ENCODE measurements around the gene PCDH8.
"Not testable (repeated sequence)": the region's sequence is repeated elsewhere in the genome, so short reads cannot be mapped to it uniquely, and the experiment has no call there.

Gene PCDH8

DNA sequence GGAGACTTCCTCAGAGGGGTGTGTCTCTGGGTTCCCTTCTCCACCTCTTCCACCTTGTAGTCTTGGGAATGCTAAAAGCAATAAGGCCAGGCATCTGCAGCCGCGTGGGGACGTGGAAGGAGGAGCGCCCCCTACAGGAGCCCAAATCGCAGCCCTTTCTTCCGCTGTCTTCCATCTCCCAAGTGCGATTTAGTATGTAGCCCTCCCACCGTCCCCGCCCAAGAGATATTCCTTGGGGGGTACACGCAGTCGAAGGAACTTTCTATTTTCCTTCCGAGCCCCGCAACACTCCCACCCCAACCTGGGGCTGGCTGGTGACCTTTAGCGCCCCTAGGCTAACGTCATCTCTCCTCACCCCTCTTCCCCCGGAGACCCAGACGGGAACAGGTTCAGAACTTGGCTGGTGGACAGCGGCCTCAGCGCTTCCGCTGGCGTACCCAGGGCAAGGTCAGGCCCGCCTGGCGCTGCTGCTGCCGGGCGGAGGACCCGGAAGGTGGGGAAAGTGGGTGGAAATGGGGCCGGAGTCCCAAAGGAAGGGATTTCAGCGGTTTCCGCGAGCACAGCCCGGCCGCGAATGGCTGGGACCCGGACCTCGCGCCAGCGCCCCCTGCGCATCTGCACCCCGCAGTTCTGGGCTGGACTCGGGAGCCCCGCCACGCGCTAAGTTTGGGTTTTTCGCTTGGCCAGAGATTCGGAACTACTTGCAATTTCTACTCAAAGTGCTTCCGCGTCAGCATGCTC lies 2.1 kb upstream of the PCDH8 start:
- peak; percentile 95 for DNase-seq

DNA sequence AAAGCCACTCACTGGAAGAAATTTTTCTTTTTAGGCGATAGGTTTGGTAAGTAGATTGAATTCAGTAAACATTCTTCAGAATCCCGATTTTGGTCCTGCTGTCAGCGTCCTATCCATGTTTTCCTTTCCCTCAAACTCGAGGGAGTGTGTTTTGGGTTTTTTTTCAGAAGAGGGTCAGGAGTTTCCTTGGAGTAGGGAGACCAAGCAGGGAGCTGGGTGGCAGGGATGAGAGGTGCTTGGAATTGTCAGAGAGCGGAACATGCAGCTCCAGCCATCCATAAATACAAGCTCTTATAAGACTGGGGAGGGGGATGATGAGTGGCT lies 1.6 kb upstream of the PCDH8 start:
- DNase-seq = no peak

DNA sequence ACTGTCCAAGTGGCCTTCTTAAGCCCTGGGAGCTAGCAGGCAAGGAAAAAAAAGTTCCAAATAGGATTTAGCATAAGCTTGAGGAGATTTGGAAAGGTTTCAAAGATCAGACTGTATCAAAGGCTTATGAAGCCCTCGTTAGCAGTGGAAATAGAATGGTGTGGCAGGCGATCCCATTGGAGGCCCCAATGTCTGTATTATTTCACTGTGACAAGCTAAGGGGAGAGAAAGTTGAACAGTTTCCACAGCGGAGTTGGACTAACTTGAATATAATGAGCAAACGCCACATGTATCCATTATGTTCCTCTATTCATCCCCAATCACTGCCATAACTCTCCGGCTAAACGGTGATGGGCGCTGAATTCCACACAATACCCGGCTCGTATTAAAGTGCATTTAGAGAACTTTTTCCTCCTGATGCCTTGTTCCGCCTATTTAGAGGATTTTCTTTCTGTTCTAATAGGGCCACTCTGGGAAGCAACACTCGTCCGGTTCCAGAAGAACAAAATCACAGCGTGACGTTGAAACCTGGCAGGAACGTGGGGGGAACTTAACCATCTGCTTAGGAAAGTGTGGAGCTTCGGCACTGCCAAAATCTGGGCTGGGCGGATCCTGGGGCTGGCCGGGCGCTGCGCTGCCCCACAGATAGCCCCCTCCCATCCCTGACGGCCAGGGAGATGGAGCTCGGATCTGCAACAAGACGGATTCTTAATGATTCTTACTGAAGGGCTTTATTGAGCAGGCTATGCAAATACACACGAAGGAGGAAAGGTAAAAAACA lies 1.0 kb upstream of the PCDH8 start:
- no peak for DNase-seq

DNA sequence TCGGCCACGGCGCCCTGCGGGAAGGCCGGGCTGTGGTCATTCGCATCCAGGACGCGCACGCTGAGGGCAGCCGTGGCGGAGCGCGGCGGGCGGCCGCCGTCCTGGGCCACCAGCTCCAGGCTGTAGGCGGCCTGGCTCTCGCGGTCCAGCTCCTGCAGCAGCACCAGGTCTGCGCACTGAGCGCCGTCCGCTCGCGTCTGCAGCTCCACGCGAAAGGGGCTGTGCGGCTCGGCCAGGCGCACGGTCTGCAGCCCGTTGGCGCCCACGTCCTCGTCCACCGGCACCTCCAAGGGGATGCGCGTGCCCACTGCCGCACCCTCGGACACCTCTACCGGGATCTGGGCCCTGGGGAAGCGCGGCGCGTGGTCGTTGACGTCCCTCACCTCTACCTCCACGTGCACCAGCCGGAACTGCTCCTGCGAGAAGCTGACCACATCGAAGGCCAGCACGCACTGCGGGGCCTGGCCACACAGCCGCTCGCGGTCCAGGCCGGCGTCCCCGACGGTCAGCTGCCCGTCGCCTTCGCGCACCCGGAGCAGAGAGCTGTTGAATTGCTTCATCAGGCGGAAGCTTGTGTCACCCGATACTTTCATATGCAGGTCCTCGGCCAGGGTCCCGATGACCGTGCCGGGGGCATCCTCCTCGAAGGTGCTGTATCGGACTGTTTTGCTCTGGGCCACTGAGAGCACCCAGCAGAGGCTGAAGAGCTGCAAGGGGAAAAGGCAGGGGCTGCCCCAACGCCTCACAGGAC lies 583 bp downstream of the PCDH8 start:
- no peak for DNase-seq

DNA sequence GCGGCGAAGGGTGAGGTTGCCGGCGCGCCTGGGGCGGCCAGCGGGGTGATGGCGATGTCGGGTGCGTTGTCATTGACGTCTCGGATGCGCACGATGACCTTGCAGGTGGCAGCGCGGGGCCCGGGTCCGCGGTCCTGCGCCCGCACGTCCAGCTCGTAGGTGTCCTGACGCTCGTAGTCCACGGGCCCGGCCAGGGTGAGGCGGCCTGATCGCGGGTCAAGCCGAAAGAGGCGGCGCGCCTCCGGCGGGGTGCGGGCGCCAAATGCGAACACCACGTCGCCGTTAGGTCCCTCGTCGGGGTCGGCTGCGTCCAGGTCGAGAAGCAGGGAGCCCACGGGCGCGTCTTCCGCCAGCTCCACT lies 1.1 kb downstream of the PCDH8 start:
- DNase-seq = no peak

DNA sequence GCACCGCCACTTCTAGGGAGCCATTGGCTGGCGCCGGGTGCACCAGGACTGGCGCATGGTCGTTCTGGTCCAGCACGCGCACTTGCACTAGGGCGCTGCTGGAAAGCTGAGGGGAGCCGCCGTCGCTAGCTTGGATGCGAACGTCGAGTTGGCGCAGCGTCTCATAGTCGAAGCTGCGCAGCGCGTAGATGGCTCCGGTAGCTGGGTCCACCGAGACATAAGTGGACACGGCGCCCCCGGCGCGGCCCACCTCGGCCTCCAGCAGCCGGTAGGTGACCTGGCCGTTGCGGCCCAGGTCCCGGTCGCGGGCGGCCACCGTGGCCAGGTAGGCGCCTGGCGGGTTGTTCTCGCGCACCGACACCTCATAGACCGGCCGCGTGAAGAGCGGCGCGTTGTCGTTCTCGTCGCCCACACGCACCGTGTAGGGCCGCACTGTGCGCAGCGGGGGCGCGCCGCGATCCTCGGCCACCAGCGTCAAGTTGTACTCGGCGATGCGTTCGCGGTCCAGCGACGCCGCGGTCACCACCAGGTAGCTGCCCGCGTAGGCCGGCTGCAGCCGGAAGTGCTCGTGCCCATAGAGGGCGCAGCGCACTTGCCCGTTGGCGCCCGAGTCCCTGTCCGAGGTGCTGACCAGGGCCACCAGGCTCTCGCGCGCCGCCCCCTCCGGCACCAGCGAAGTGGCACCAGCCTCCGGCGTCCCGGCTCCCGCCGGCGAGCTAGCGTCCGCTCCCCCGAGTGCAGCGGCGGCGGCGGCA lies 1.7 kb downstream of the PCDH8 start:
- DNase-seq = no peak

DNA sequence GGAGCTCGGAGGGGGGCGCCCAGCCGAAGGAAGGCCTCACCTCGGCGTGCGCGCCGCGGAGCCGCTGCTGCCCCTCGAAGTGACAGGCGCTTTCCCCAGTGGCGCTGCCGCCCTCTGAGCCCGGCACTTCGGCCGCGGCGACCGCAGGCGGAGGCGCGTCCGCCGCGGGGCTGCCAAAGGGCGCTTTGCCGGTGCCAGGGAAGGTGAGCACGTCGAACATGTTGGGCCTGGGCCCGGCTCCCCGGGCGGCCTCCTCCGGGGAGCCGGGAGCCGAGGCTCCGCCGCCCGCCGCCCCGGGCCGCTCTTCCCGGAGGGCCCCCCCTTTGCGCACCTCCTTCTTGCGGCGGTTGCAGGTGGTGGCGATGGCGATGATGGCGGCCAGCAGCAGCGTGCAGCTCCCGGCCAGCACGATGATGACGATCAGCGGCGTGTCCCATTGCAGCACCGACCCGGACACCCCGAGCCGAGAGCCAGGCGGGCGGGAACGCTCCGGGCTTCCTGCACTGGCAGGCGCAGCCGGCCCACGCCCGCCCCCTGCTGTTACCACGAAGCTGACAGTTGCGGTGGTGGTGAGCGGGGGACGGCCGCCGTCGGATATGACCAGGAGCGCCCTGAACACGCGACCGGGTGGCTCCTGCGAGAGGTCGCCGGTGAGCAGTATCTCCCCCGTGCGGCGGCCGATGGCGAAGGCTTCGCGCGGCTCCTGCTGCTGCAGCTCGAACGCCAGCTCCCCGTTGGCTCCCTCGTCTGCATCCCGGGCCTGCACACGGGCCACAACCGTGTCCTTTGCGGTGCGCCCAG lies 2.5 kb downstream of the PCDH8 start:
- no peak for DNase-seq

DNA sequence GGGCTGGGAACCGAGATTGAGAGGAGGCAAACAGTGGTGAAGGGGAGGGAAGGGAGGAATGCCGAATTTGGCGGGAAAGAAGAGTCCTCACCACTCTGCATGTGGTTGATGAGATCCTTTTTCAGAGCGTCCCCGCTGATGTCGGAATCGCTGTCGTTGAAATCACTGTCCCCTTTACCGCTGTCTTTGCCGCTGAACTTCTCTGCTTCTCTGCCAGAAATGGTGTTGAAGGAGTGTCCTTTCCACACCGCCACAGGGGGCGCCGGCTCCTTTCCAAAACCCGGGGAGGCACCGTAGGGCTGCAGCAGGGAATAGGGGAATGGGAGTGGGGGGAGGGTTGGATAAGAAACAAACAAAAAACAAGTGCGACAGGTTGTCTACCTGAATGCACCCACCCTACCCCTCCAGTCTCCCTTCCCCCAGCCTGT lies 3.1 kb downstream of the PCDH8 start:
- no peak for DNase-seq

DNA sequence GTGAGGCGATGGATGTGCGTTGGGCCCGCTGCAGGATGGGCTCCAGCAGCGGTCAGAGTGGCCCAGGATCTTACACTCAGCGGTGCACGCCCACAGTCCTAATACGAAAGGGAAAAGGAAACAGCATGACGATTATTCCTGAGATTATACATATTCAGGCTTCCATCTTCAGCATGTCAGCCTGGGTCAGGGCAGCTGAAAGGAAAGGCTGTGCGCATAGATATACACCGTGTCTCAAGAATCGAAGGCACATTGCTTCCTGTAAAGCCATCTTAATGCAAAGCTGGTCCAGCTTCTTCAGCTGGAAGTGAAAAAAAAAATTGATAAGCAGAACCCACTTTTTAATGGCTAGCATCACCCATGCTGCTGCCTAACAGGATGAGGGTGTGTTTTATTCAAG lies 3.6 kb downstream of the PCDH8 start:
- DNase-seq = no peak

DNA sequence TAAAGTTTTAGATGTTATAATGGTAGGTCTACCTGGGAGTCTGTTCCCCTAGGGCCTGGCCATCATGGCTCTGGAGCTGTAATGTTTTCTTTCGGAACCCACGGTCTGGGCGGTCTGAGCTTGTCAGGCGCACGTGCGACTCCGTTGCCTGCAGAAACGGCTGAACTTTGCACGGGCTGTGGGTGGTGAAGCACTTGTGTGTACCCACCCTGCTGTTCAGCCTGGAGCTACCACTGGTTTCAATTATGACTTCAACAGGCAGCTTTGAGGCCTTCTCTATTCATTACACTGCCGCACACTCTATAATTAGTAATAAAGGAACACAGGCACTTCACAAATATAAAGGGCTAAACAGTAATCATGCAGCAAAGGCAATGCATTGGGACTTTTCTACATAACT lies 6.0 kb downstream of the PCDH8 start:
- no peak for DNase-seq

DNA sequence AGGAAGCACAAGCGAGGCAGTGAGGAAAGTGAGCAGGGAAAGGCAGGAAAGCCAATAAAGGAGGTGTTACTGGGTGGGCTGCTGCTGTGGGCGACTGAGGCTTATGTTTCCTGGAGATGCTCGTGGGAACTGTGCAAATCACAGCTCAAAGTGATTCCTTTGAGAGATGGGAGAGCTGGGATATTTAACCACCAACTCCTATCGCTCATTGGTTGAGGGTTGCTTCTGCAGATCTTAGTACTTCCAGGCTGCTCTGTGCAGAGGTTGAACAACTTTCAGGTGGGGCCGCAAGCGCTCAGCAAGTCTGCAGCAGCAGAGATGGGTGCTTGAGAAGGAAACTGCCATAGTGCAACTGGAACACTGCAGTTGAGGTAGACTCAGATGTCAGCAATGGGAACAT lies 8.4 kb downstream of the PCDH8 start:
- no peak for DNase-seq

DNA sequence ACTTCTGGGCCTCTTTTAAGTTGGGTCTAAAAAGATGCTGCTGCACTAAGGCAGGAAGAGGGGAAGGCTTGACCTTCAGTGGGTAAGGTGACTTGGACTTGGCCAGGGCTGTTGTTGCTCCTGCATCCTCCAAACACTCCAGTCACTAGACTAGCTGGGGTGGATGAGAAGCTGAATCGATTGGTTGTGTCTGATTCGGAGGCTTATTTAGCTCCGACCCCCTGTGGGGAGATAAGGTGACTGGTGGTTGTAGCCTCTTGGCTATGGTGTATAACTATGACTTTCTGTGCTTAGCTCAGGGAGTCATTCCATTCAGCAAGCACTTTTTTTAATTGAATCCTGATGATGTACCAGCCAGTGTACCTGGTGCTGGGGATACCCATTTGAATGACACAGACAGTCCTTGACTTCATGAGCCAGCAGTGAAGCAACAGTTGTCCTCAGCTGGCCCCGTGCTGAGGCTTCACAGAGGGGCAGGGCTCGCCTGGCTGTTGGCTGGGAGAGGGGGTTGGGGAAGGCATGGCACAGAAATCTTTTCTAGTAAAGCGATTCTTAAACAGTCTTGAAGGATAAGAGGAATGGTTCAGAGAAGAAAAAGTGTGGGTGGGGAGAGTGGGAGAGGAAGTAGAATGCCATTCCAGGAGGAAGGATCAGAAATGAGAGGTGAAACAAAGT lies 9.9 kb downstream of the PCDH8 start:
- no peak for DNase-seq

DNA sequence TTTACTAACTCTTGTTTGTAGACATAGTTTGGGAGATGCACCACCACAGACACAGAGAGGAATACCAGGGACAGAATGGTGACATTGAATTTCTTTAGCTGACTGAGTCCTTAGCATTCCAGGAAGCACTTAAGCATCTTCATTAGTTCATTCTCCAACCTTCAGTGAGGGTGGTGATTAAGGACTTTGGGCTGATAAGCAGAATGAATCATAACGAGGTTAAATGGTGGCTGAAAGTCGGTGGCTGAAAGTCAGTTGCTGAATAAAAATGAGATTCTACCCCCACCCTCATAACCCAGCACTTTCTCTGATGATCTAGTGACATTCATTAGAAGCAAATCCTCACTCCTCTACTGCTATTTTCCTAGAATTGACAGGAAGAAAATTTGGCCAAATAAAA lies 10.6 kb downstream of the PCDH8 start:
- no peak for DNase-seq

DNA sequence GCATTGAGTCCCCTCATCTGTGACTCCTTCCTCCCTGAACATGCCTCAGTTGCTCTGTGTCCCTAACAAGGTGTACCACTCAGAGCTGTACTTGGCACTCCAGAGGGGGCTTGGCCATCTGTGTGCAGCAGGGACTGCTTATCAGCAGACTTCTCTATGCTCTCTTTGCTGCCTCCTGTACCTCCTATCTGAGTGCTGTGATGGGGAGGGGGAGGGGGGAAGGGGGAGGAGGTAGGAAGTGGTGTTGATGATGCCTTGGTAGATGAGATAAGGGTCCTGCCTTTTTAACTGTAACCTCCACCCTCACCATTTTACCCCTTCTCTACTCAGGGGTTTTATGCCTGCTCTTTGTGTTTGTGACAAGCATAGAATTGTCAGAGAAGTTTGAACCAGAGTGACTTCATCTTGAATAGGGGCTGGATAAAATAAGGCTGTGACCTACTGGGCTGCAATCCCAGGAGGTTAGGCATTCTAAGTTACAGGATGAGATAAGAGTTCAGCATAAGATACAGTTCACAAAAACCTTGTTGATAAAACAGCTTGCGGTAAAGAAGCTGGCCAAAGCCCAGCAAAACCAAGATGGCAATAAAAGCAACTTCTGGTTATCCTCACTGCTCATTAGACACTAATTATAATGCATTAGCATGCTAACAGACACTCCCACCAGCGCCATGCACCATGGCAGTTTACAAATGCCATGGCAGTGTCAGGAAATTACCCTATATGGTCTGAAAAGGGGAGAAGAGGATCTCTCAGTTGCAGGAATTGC lies 13.2 kb downstream of the PCDH8 start:
- DNase-seq = no peak

DNA sequence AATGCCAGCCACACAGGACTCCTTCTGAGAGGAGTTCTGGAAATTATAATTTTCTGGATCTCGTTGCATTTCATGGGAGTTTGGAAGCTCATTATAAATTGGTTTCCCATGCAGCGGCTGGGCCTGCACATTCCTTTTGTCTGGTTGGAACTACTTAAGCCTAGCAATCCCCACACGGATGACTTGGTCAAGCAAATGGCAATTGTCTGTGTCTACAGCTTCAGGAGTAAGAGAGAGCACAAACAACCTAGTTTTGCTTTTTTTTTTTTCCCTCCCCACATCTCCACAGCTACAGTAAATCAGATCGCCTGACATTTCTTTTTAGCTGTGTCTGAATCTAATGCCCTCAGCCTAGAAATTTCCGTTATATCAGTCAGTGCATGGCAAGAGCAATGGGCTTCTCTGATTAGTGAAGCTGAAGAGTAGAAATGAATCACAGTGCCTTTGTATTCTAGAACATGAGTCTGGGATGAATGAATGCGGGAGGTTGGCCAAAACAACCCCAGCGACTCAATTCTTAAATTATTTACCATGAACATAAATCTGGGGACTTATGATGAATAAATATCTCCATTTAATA lies 15.1 kb downstream of the PCDH8 start:
- no peak for DNase-seq

DNA sequence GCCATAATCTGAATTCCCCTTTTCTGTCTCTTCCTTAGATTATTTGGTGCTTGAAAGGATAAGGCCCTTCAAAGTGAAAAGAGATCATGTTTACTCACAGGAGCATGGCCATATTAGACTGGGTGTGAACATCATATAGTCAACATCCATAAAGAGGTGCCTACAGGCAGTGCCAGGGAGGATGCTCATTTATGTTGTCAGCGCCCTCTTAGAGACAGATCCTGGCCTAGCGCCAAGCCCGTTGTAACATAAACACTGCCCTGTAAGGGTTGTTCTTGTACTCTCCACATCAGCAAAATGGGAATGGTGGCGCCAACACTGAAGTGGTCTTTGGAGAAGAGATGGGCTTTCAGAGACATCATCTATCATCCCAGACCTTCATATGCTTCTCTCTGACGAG lies 16.1 kb downstream of the PCDH8 start:
- no peak for DNase-seq

DNA sequence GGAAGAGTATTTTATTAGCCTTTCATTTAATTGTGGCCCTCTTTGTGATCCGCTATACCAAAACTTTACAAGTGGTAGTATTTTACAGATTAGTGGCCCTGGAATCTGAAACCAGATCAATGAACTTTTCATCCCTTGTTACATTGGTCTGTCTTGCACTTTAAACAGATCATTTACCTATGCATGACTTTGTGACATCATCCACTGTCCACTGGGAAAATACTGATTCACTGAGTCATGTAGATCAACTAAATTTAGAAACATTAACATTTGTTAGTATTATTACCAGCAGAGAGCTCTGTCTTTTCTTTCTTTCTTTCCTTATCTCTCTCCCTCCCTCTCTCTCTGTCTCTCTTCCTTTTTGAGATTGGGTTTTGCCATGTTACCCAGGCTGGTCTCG lies 17.5 kb downstream of the PCDH8 start:
- DNase-seq = no peak

DNA sequence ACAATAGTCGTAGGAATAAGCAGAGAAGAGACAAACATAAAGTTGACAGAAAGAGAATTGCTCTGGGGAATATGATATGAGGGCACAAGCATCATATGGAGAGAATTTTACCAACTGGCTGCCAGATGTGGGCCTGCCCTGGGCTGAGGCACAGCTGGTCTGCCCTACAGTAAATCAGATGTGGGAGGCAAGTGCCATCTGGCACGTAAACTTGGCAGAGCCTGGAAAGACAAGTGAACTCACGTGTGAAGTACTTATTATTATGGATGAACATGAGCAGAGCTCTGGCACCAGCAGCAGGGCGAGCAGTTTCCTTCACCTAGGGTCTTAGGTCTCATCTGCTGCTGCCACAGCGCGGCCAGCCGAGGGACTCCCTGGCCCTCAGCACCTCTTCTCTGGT lies 20.6 kb downstream of the PCDH8 start:
- DNase-seq = no peak

DNA sequence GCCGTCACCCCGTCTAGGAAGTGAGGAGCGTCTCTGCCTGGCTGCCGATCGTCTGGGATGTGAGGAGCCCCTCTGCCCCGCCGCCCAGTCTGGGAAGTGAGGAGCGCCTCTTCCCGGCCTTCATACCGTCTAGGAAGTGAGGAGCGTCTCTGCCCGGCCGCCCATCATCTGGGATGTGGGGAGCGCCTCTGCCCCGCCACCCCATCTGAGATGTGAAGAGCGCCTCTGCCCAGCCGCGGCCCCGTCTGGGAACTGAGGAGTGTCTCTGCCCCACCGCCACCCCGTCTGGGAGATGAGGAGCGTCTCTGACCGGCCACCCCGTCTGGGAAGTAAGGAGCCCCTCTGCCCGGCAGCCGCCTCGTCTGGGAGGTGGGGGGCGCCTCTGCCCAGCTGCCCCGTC lies 30.6 kb downstream of the PCDH8 start:
- DNase-seq = not testable (repeated sequence)

DNA sequence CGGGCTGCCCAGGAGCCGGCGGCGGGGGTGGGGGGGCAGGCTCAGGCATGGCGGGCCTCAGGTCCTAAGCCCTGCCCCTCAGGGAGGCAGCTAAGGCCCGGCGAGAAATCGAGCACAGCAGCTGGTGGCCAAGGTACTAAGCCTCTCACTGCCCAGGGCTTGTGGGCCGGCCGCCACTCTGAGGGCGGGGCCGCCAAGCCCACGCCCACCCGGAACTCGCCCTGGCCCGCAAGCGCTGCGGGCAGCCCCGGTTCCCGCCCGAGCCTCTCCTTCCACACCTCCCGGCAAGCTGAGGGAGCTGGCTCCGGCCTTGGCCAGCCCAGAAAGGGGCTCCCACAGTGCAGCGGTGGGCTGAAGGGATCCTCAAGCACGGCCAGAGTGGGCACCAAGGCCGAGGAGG lies 33.1 kb downstream of the PCDH8 start:
- DNase-seq = no peak

DNA sequence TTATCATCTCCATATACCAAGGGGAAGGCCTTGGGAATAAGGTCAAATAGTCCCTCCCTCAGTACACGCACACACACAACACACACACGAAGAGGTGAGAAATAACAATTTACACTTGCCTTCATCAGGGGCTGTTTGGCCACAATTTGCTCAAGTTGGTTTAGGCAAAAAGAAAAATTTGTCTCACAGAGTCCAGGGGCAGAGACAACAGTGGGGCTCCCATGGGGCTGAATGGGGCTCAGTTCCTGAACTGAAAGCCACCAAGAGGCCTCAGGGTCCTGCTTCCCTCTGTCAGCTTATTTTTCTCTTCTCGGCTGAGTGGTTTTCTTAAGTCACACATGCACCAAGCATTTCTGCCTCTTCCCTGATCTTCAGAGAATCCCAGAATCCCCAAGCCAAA lies 35.5 kb downstream of the PCDH8 start:
- no peak for DNase-seq
